Measurements from ENCODE around the gene ZBTB7A. TPM values are rescaled to one million over a fixed set of nuclear protein-coding genes. Genes with fewer than 3 reads are reported as not detected.
A peak's percentile ranks its signal among the peaks of the same experiment; 100 is the strongest.

The ZBTB7A gene
- total RNA-seq, 1 donor from 2014 or later: 19.1 TPM

GRCh38 chr19:4090356-4091220 is 23.9 kb upstream of the ZBTB7A start:
- Mint-ChIP-seq H3K27me3 (no peaks in the 10 kb centered on the region), H3K9me3 (ENCODE audit: low read depth) (no peaks in the 10 kb centered on the region), H3K36me3 (ENCODE audit: insufficient read depth) (peaks cover 5% of the 10 kb centered on the region), H3K4me1 (ENCODE audit: low read depth) (peaks cover 5% of the 10 kb centered on the region), H3K4me3 (ENCODE audit: low read depth) (no peak overlapping the region), H3K27ac (no peak overlapping the region)
- no peak for DNase-seq (ENCODE audit: low spot score, unreplicated experiment)
- TF ChIP-seq CTCF (IDR thresholded peaks at IDR 0.05; ENCODE audit: unreplicated experiment): no peak

- no peak for DNase-seq (ENCODE audit: low spot score, unreplicated experiment)
- peaks cover 5% of the 10 kb centered on the region for H3K36me3 Mint-ChIP-seq (ENCODE audit: insufficient read depth)
- H3K27me3 Mint-ChIP-seq: no peaks in the 10 kb centered on the region
- H3K27ac Mint-ChIP-seq: no peak overlapping the region
- H3K4me1 Mint-ChIP-seq (ENCODE audit: low read depth): peaks cover 5% of the 10 kb centered on the region
- no peak overlapping the region for H3K4me3 Mint-ChIP-seq (ENCODE audit: low read depth)
- no peaks in the 10 kb centered on the region for H3K9me3 Mint-ChIP-seq (ENCODE audit: low read depth)
- TF ChIP-seq CTCF (IDR thresholded peaks at IDR 0.05; ENCODE audit: unreplicated experiment): no peak
Measured at GRCh38 chr19:4089946-4090345, 23.2 kb upstream of the ZBTB7A start.

- Mint-ChIP-seq H3K36me3 (ENCODE audit: insufficient read depth) (peaks cover 5% of the 10 kb centered on the region), H3K4me1 (ENCODE audit: low read depth) (peaks cover 5% of the 10 kb centered on the region), H3K27me3 (no peaks in the 10 kb centered on the region), H3K27ac (no peak overlapping the region), H3K9me3 (ENCODE audit: low read depth) (no peaks in the 10 kb centered on the region), H3K4me3 (ENCODE audit: low read depth) (no peak overlapping the region)
- DNase-seq (ENCODE audit: low spot score, unreplicated experiment): no peak
- no peak for TF ChIP-seq CTCF (IDR thresholded peaks at IDR 0.05; ENCODE audit: unreplicated experiment)
Measured at GRCh38 chr19:4089400-4089908, 22.8 kb upstream of the ZBTB7A start.

GRCh38 chr19:4088975-4089374 is 22.3 kb upstream of the ZBTB7A start:
- Mint-ChIP-seq H3K4me1 (ENCODE audit: low read depth) (peaks cover 6% of the 10 kb centered on the region), H3K27ac (no peak overlapping the region), H3K27me3 (no peaks in the 10 kb centered on the region), H3K4me3 (ENCODE audit: low read depth) (no peak overlapping the region), H3K36me3 (ENCODE audit: insufficient read depth) (peaks cover 5% of the 10 kb centered on the region), H3K9me3 (ENCODE audit: low read depth) (no peaks in the 10 kb centered on the region)
- no peak for DNase-seq (ENCODE audit: low spot score, unreplicated experiment)
- no peak for TF ChIP-seq CTCF (IDR thresholded peaks at IDR 0.05; ENCODE audit: unreplicated experiment)

GRCh38 chr19:4087787-4088679 is 21.3 kb upstream of the ZBTB7A start:
- H3K36me3 Mint-ChIP-seq (ENCODE audit: insufficient read depth): peaks cover 1% of the 10 kb centered on the region
- H3K27ac Mint-ChIP-seq: peak overlapping the region; percentile 81
- TF ChIP-seq CTCF (IDR thresholded peaks at IDR 0.05; ENCODE audit: unreplicated experiment): no peak
- H3K4me3 Mint-ChIP-seq (ENCODE audit: low read depth): no peak overlapping the region
- peaks cover 6% of the 10 kb centered on the region for H3K4me1 Mint-ChIP-seq (ENCODE audit: low read depth)
- no peaks in the 10 kb centered on the region for H3K27me3 Mint-ChIP-seq
- H3K9me3 Mint-ChIP-seq (ENCODE audit: low read depth): no peaks in the 10 kb centered on the region
- DNase-seq (ENCODE audit: low spot score, unreplicated experiment): no peak

All from progenitor cell of endocrine pancreas (in vitro differentiated cells).